Breast epithelium (tissue), 3 donors: ENCODE results near the gene PPP1CC.

Experiments
- CTCF ChIP-seq, 3 donors: fragments of 450-650 bp; IDR thresholded peaks; one replicate each; pipeline ENCODE4 v1.5.1; 2016 to 2017; ENCODE audit warnings: antibody characterized with exemption in 3 of 3, mild to moderate bottlenecking in 3 of 3, moderate library complexity in 3 of 3
- POLR2A ChIP-seq: fragments of 450-650 bp; IDR thresholded peaks from one replicate; pipeline ENCODE4 v1.6.1; 2016; ENCODE audit warnings: antibody characterized with exemption, mild to moderate bottlenecking, moderate library complexity

GRCh38 chr12:110721570-110721969 is 21.1 kb downstream of the PPP1CC start:
- no peak for TF ChIP-seq CTCF (IDR thresholded peaks at IDR 0.05)
- no peak for TF ChIP-seq POLR2A
